K562 (cell line): Measurements from ENCODE around the gene MVD. TPM values are rescaled to one million over a fixed set of nuclear protein-coding genes. Genes with fewer than 3 reads are reported as not detected.

ENCODE experiments used
- ATAC-seq: fragments of 200-7000 bp; cut with Tn5 transposase; 3 replicates; pipeline ENCODE4 v1.9.1; 2020; ENCODE audit warnings: moderate library complexity
- BruUV-seq: library from RNA; stranded (reverse); fragments of 400-500 nt; replicated peaks from 2 replicates; lab custom pipeline; 2021; lab: Mats Ljungman, UMichigan
- CTCF ChIA-PET: fragments of 300-600 bp; formaldehyde crosslinking; extraction: SDS; loops from one replicate; lab custom pipeline; 2021; ENCODE audit warnings: low intra/inter-chr PET ratio; lab: Yijun Ruan, JAX
- POLR2A ChIA-PET: fragments of 300-600, 350-650 bp; sonication (Branson Sonifier 250); formaldehyde crosslinking; extraction: SDS; loops from one replicate; lab custom pipeline; 2021; ENCODE audit warnings: antibody characterized with exemption, inconsistent platforms; lab: Yijun Ruan, JAX
- DNase-seq, 4 experiments: peaks; one replicate each; pipeline versions ENCODE4 v3.0.0 to v3.0.0-alpha.2; 2011 to 2018; ENCODE audit warnings: low spot score in 3 of 4, mixed read lengths in 3 of 4; ENCODE audit errors: extremely low read depth in 1 of 4
- FAIRE-seq: peaks from 2 replicates; lab custom pipeline; 2011; peaks lifted over from hg19 to GRCh38; lab: Jason Lieb, UNC
- H2AFZ ChIP-seq: 2 replicates; pipeline ENCODE4 v1.6.0; 2011; ENCODE audit warnings: low read depth, low read length, control low read depth, inconsistent platforms
- H3K27ac ChIP-seq: fragments of 200-600 bp; 3 replicates; pipeline ENCODE4 v1.8.0; 2011; ENCODE audit warnings: low read depth, mild to moderate bottlenecking, control low read depth, inconsistent platforms, low read length, moderate library complexity, mixed read lengths; ENCODE audit errors: extremely low read depth
- H3K27me3 ChIP-seq, 2 experiments: fragments of 300-600 bp in 1 of 2; 2 replicates in 1 of 2; 3 replicates in 1 of 2; pipeline versions ENCODE4 v1.6.0 to v1.8.0; 2011; ENCODE audit warnings: inconsistent platforms in 2 of 2, low read length in 2 of 2, mild to moderate bottlenecking in 1 of 2, mixed read lengths in 1 of 2, moderate library complexity in 1 of 2; ENCODE audit not compliant: control insufficient read depth in 2 of 2, insufficient read depth in 2 of 2
- H3K36me3 ChIP-seq: fragments of 300-600 bp; 3 replicates; pipeline ENCODE4 v1.8.0; 2011; ENCODE audit warnings: mild to moderate bottlenecking, low read length, inconsistent platforms; ENCODE audit not compliant: control insufficient read depth, insufficient read depth
- H3K4me1 ChIP-seq, 2 experiments: fragments of 200-600 bp in 1 of 2; replicated peaks in 1 of 2; 2 replicates in 1 of 2; 3 replicates in 1 of 2; pipeline versions ENCODE4 v1.5.1 to v1.8.0; 2011; ENCODE audit warnings: inconsistent platforms in 2 of 2, low read length in 2 of 2, mild to moderate bottlenecking in 1 of 2, mixed read lengths in 1 of 2, moderate library complexity in 1 of 2; ENCODE audit not compliant: control insufficient read depth in 2 of 2, insufficient read depth in 2 of 2
- H3K4me2 ChIP-seq: 2 replicates; pipeline ENCODE4 v1.6.1; 2011; ENCODE audit warnings: low read length, control low read depth, inconsistent platforms, mixed read lengths; ENCODE audit not compliant: insufficient read depth
- H3K4me3 ChIP-seq: fragments of 200-600 bp; sonication (generic), shearing (Covaris generic); 2 replicates; pipeline ENCODE4 v1.5.1; 2016; ENCODE audit warnings: control low read depth, inconsistent platforms
- H3K79me2 ChIP-seq: fragments of 200-600 bp; 3 replicates; pipeline ENCODE4 v1.8.0; 2011; ENCODE audit warnings: low read length, inconsistent platforms; ENCODE audit not compliant: control insufficient read depth, insufficient read depth
- H3K9ac ChIP-seq, 2 experiments: 2 replicates each; pipeline versions ENCODE4 v1.6.0 to v1.6.1; 2011; ENCODE audit warnings: low read depth in 2 of 2, low read length in 2 of 2, control low read depth in 1 of 2, inconsistent platforms in 1 of 2, mild to moderate bottlenecking in 1 of 2, mixed read lengths in 1 of 2; ENCODE audit not compliant: insufficient read depth in 1 of 2
- H3K9me1 ChIP-seq: one replicate; pipeline ENCODE4 v1.6.0; 2011; ENCODE audit warnings: inconsistent platforms, mild to moderate bottlenecking, low read length, moderate library complexity; ENCODE audit not compliant: control insufficient read depth, insufficient read depth
- H3K9me3 ChIP-seq: replicated peaks from 2 replicates; pipeline ENCODE4 v1.5.1; 2011; ENCODE audit warnings: low read depth, low read length, inconsistent platforms; ENCODE audit not compliant: control insufficient read depth, insufficient read depth
- H4K20me1 ChIP-seq: replicated peaks from 2 replicates; pipeline ENCODE4 v1.6.1; 2011; ENCODE audit warnings: low read length, inconsistent platforms, mixed read lengths; ENCODE audit not compliant: control insufficient read depth, insufficient read depth
- EP300 ChIP-seq: IDR thresholded peaks from 2 replicates; pipeline ENCODE4 v1.6.1; 2012; ENCODE audit warnings: low read length, improper control_type of control experiment
- GATAD2A ChIP-seq: fragments of 450-650 bp; IDR thresholded peaks from 2 replicates; pipeline ENCODE4 v1.6.1; 2017
- GMEB1 ChIP-seq: fragments of 250-450 bp; sonication (Bioruptor Pico); IDR thresholded peaks from 2 replicates; pipeline ENCODE4 v1.4.0; 2020; ENCODE audit warnings: mild to moderate bottlenecking
- KDM4B ChIP-seq, 2 experiments: fragments of 450-650 bp in 1 of 2; sonication (generic) in 1 of 2; IDR thresholded peaks; 2 replicates each; pipeline ENCODE4 v1.6.1; 2016 to 2017; ENCODE audit warnings: borderline replicate concordance in 2 of 2, antibody characterized with exemption in 1 of 2, low read depth in 1 of 2, mild to moderate bottlenecking in 1 of 2
- MEF2A ChIP-seq: IDR thresholded peaks from 2 replicates; pipeline ENCODE4 v1.6.1; 2011; ENCODE audit warnings: low read depth, mild to moderate bottlenecking, low read length, moderate library complexity; ENCODE audit not compliant: control insufficient read depth
- PHB2 ChIP-seq: fragments of 450-650 bp; IDR thresholded peaks from 2 replicates; pipeline ENCODE4 v1.6.1; 2017; ENCODE audit warnings: low read depth
- ZBTB26 ChIP-seq: fragments of 450-650 bp; formaldehyde crosslinking; IDR thresholded peaks from 2 replicates; pipeline ENCODE4 v1.4.0; 2022; ENCODE audit warnings: missing genetic modification characterization
- ZNF121 ChIP-seq: sonication (generic); formaldehyde crosslinking; conservative IDR thresholded peaks from 2 replicates; pipeline ENCODE4 v1.8.0; 2022; ENCODE audit warnings: missing genetic modification reagents
- ZNF347 ChIP-seq: fragments of 450-650 bp; formaldehyde crosslinking; IDR thresholded peaks from 2 replicates; pipeline ENCODE4 v1.4.0; 2020; ENCODE audit warnings: low read depth, mild to moderate bottlenecking, moderate library complexity
- ZNF707 ChIP-seq: fragments of 250-450 bp; sonication (Bioruptor Pico); conservative IDR thresholded peaks from 2 replicates; pipeline ENCODE4 v1.8.0; 2022; ENCODE audit warnings: inconsistent platforms, mild to moderate bottlenecking, moderate library complexity
- ZNF717 ChIP-seq: fragments of 250-450 bp; sonication (Bioruptor Pico); IDR thresholded peaks from 2 replicates; pipeline ENCODE4 v1.5.0; 2021
- WGBS: fragments of 100-300 bp; shearing (Covaris generic); methylation state at CpG from one replicate; pipeline ENCODE4 v1.1.6; 2016; ENCODE audit warnings: low coverage, mixed read lengths; ENCODE audit not compliant: insufficient coverage; ENCODE audit errors: missing lambda C conversion rate; 5-methylcytosine and 5-hydroxymethylcytosine counted together
- in situ Hi-C: fragments of 300-500 bp; cut with MboI; formaldehyde crosslinking; loops from 4 replicates; pipeline ENCODE4 v1.15.0; 2018; ENCODE audit warnings: inconsistent platforms, mixed read lengths
- intact Hi-C: fragments of 100-400 bp; cut with micrococcal nuclease; formaldehyde crosslinking; loops from 2 replicates; pipeline ENCODE4 v1.14.2; 2022
- polyA plus RNA-seq, 8 experiments: library from polyadenylated mRNA; depleted of rRNA in 4 of 8; stranded (reverse) in 5 of 8; unstranded in 3 of 8; fragments of >200 nt; fragmentation: Nextera tagmentation in 2 of 8; fragmentation: Illumina TruSeq in 1 of 8; extraction: Ambion mirVana in 2 of 8; extraction: Trizol in 1 of 8; gene quantifications; 2 replicates each; pipeline versions ENCODE4 v1.2.1 to v1.2.3, GENCODE V29; 2011 to 2014; ENCODE audit warnings: inconsistent platforms in 1 of 8, missing spikeins in 1 of 8
- total RNA-seq, 7 experiments: library from RNA; depleted of rRNA in 6 of 7; stranded (reverse); fragments of >200 nt in 6 of 7; fragmentation: Illumina TruSeq in 2 of 7; extraction: Trizol in 2 of 7; gene quantifications; 2 replicates each; pipeline versions ENCODE4 v1.2.1 to v1.2.3, GENCODE V29; 2011 to 2021; ENCODE audit warnings: low replicate concordance in 1 of 7
- TF ChIP-seq, protein P1 (sequence below): IDR thresholded peaks from 2 replicates; pipeline ENCODE4 v1.6.1; 2011; ENCODE audit warnings: borderline replicate concordance, low read depth, mild to moderate bottlenecking, moderate library complexity, low read length; ENCODE audit not compliant: insufficient read depth, poor library complexity, severe bottlenecking
- TF ChIP-seq, protein P2 (sequence below): fragments of 200-800 bp; sonication (Bioruptor generic); IDR thresholded peaks from 2 replicates; pipeline ENCODE4 v1.6.1; 2016; ENCODE audit warnings: missing genetic modification characterization, missing compliant biosample characterization

Gene MVD
- total and polyA plus RNA-seq, 9 of the 15 experiments (the other 6 are each of a cell fraction or from before 2014, with no cell fraction given), result 12.2 to 141 (median 45.3) TPM

- Histone ChIP-seq H3K9me1 (no peaks in the 10 kb centered on the region), H3K79me2 (peaks cover 52% of the 10 kb centered on the region), H3K27ac (no peak overlapping the region), H3K4me1 (peaks cover 0 to 71% of the 10 kb centered on the region in 2 experiments; a peak in 3 of 5 replicates), H3K9ac (peak overlapping the region in 1 of 2 experiments; percentile 32; a peak in 1 of 4 replicates), H3K27me3 (no peaks in the 10 kb centered on the region), H3K36me3 (peaks cover 74% of the 10 kb centered on the region; the same call in 2 of the 3 replicates), H2AFZ (no peak overlapping the region), H4K20me1 (peaks cover 17% of the 10 kb centered on the region; the same call in 1 of the 2 replicates), H3K4me2 (no peak overlapping the region), H3K9me3 (no peaks in the 10 kb centered on the region), H3K4me3 (no peak overlapping the region)
- ATAC-seq, result no peak
- ChIA-PET POLR2A (interaction anchor here (0.6 to 1.1 kb wide), 4 partner anchors 10 to 75 kb away, joined by 3 to 4 read pairs (median 3); partner anchors contain the start of gene PIEZO1), CTCF (no interaction called here)
- in situ Hi-C loops, result no loop called here
- DNase-seq, result no peak
- no peak for FAIRE-seq
- WGBS, result 74% methylated on average over 16 of the region's 16 CpGs
- intact Hi-C loops, result no loop called here
- BruUV-seq, result no TSS peak
- TF ChIP-seq ZNF707 (CRISPR knock-in tag), result no peak
- no peak for TF ChIP-seq GMEB1 (CRISPR knock-in tag)
- no peak for TF ChIP-seq KDM4B (IDR thresholded peaks at IDR 0.05; ENCODE audit: borderline replicate concordance in 2 of 2, low read depth in 1 of 2)
- no peak for TF ChIP-seq GATAD2A
- TF ChIP-seq EP300, result no peak
- no peak for TF ChIP-seq ZNF717 (CRISPR knock-in tag)
- no peak for TF ChIP-seq PHB2
- TF ChIP-seq, protein P1, sequence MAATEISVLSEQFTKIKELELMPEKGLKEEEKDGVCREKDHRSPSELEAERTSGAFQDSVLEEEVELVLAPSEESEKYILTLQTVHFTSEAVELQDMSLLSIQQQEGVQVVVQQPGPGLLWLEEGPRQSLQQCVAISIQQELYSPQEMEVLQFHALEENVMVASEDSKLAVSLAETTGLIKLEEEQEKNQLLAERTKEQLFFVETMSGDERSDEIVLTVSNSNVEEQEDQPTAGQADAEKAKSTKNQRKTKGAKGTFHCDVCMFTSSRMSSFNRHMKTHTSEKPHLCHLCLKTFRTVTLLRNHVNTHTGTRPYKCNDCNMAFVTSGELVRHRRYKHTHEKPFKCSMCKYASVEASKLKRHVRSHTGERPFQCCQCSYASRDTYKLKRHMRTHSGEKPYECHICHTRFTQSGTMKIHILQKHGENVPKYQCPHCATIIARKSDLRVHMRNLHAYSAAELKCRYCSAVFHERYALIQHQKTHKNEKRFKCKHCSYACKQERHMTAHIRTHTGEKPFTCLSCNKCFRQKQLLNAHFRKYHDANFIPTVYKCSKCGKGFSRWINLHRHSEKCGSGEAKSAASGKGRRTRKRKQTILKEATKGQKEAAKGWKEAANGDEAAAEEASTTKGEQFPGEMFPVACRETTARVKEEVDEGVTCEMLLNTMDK, result no peak
- TF ChIP-seq ZNF347 (CRISPR knock-in tag), result no peak
- TF ChIP-seq, protein P2, sequence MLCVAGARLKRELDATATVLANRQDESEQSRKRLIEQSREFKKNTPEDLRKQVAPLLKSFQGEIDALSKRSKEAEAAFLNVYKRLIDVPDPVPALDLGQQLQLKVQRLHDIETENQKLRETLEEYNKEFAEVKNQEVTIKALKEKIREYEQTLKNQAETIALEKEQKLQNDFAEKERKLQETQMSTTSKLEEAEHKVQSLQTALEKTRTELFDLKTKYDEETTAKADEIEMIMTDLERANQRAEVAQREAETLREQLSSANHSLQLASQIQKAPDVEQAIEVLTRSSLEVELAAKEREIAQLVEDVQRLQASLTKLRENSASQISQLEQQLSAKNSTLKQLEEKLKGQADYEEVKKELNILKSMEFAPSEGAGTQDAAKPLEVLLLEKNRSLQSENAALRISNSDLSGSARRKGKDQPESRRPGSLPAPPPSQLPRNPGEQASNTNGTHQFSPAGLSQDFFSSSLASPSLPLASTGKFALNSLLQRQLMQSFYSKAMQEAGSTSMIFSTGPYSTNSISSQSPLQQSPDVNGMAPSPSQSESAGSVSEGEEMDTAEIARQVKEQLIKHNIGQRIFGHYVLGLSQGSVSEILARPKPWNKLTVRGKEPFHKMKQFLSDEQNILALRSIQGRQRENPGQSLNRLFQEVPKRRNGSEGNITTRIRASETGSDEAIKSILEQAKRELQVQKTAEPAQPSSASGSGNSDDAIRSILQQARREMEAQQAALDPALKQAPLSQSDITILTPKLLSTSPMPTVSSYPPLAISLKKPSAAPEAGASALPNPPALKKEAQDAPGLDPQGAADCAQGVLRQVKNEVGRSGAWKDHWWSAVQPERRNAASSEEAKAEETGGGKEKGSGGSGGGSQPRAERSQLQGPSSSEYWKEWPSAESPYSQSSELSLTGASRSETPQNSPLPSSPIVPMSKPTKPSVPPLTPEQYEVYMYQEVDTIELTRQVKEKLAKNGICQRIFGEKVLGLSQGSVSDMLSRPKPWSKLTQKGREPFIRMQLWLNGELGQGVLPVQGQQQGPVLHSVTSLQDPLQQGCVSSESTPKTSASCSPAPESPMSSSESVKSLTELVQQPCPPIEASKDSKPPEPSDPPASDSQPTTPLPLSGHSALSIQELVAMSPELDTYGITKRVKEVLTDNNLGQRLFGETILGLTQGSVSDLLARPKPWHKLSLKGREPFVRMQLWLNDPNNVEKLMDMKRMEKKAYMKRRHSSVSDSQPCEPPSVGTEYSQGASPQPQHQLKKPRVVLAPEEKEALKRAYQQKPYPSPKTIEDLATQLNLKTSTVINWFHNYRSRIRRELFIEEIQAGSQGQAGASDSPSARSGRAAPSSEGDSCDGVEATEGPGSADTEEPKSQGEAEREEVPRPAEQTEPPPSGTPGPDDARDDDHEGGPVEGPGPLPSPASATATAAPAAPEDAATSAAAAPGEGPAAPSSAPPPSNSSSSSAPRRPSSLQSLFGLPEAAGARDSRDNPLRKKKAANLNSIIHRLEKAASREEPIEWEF, result no peak
- TF ChIP-seq ZBTB26 (CRISPR knock-in tag), result no peak
- TF ChIP-seq ZNF121 (CRISPR knock-in tag), result no peak
- TF ChIP-seq MEF2A, result no peak
These were observed 47.7 kb upstream of the MVD start for GRCh38 chr16:88710556-88710955.
